ENCODE results near the gene SHISA6.

GRCh38 chr17:11250161-11250560 is 9.1 kb downstream of the SHISA6 start:
- TF ChIP-seq CTCF (conservative IDR thresholded peaks at IDR 0.05 in 1 of 2, IDR thresholded peaks at IDR 0.05 in 1 of 2; ENCODE audit: extremely low read depth in 1 of 2, insufficient read depth in 1 of 2, low read depth in 1 of 2, low read length in 2 of 2) (no peak), EZH2 (IDR thresholded peaks at IDR 0.05; ENCODE audit: borderline replicate concordance, low read length) (no peak)

All from mammary epithelial cell (primary cell).